HCT116 (cell line): ENCODE data around the gene CAMKK2. TPM values are rescaled to one million over a fixed set of nuclear protein-coding genes. Genes with fewer than 3 reads are reported as not detected.

Experiments
- ATAC-seq: fragments of 200-7000 bp; cut with Tn5 transposase; 2 replicates; pipeline ENCODE4 v1.9.1; 2020; ENCODE audit warnings: mild to moderate bottlenecking, moderate library complexity
- BruUV-seq: library from RNA; stranded (reverse); fragments of 400-500 nt; replicated peaks from 2 replicates; lab custom pipeline; 2021; lab: Mats Ljungman, UMichigan
- CTCF ChIA-PET: fragments of 300-600 bp; sonication (Branson Sonifier 250); formaldehyde crosslinking; loops from one replicate; lab custom pipeline; 2021; ENCODE audit warnings: antibody characterized with exemption; lab: Charles Lee
- POLR2A ChIA-PET: fragments of 300-600, 350-600 bp; sonication (Branson Sonifier 250); formaldehyde crosslinking; loops from one replicate; lab custom pipeline; 2021; ENCODE audit warnings: antibody characterized with exemption; lab: Charles Lee
- RAD21 ChIA-PET, 2 experiments: fragments of 300-600 bp; sonication (Branson Sonifier 250); formaldehyde crosslinking; loops; one replicate each; lab custom pipeline; 2023; ENCODE audit warnings: low total read pairs in 2 of 2; ENCODE audit not compliant: uncharacterized antibody in 2 of 2, unreplicated experiment in 2 of 2, low non-redundant PET in 1 of 2; lab: Charles Lee
- DNase-seq: peaks from one replicate; pipeline ENCODE4 v3.0.0-alpha.2; 2010; ENCODE audit warnings: low read depth, low spot score
- H2AFZ ChIP-seq: fragments of 200-600 bp; shearing (Covaris generic), sonication (generic); 2 replicates; pipeline ENCODE4 v1.6.1; 2017; ENCODE audit warnings: low read depth, mixed run types, mixed read lengths, antibody characterized with exemption, low read length; ENCODE audit not compliant: poor library complexity, severe bottlenecking
- H3K27ac ChIP-seq: 2 replicates; pipeline ENCODE4 v1.5.1; 2012; ENCODE audit warnings: low read depth, low read length
- H3K27me3 ChIP-seq: fragments of 200-600 bp; sonication (generic); 2 replicates; pipeline ENCODE4 v1.6.1; 2016; ENCODE audit warnings: mixed run types, low read length, mixed read lengths; ENCODE audit not compliant: insufficient read depth
- H3K36me3 ChIP-seq, 2 experiments: fragments of 200-500 bp in 1 of 2; fragments of 200-600 bp in 1 of 2; sonication (Bioruptor generic) in 1 of 2; sonication (generic) in 1 of 2; 2 replicates each; pipeline versions ENCODE4 v1.5.1 to v1.6.1; 2014 to 2016; ENCODE audit warnings: low read length in 2 of 2, inconsistent platforms in 1 of 2, mixed read lengths in 1 of 2, mixed run types in 1 of 2; ENCODE audit not compliant: insufficient read depth in 2 of 2, control insufficient read depth in 1 of 2
- H3K4me1 ChIP-seq, 2 experiments: fragments of 200-600 bp in 1 of 2; sonication (generic) in 1 of 2; 2 replicates each; pipeline versions ENCODE4 v1.5.1 to v1.6.1; 2012 to 2017; ENCODE audit warnings: low read length in 2 of 2, inconsistent platforms in 1 of 2, mild to moderate bottlenecking in 1 of 2, mixed read lengths in 1 of 2, mixed run types in 1 of 2, moderate library complexity in 1 of 2; ENCODE audit not compliant: insufficient read depth in 2 of 2, control insufficient read depth in 1 of 2
- H3K4me2 ChIP-seq: fragments of 200-600 bp; sonication (generic); 2 replicates; pipeline ENCODE4 v1.6.1; 2017; ENCODE audit warnings: mixed run types, low read length, mixed read lengths
- H3K4me3 ChIP-seq, 2 experiments: fragments of 200-600 bp in 1 of 2; sonication (generic) in 1 of 2; replicated peaks in 1 of 2; 2 replicates each; pipeline ENCODE4 v1.5.1; 2011 to 2016; ENCODE audit warnings: low read length in 2 of 2, control low read depth in 1 of 2, low read depth in 1 of 2, mild to moderate bottlenecking in 1 of 2, mixed read lengths in 1 of 2, mixed run types in 1 of 2
- H3K79me2 ChIP-seq: fragments of 200-600 bp; sonication (generic); 2 replicates; pipeline ENCODE4 v1.6.1; 2017; ENCODE audit warnings: mild to moderate bottlenecking, mixed run types, low read length, moderate library complexity, mixed read lengths; ENCODE audit not compliant: insufficient read depth
- H3K9ac ChIP-seq: fragments of 200-600 bp; sonication (generic); 2 replicates; pipeline ENCODE4 v1.6.1; 2016; ENCODE audit warnings: low read length, mixed read lengths
- H3K9me2 ChIP-seq: fragments of 200-600 bp; sonication (generic), shearing (Covaris generic); 2 replicates; pipeline ENCODE4 v1.6.1; 2017; ENCODE audit warnings: mixed run types, mild to moderate bottlenecking, moderate library complexity; ENCODE audit not compliant: insufficient read depth
- H3K9me3 ChIP-seq, 2 experiments: fragments of 200-500 bp in 1 of 2; fragments of 200-600 bp in 1 of 2; sonication (Bioruptor generic) in 1 of 2; sonication (generic) in 1 of 2; 2 replicates each; pipeline ENCODE4 v1.6.1; 2014 to 2017; ENCODE audit warnings: low read length in 2 of 2, mixed read lengths in 2 of 2, inconsistent platforms in 1 of 2, low read depth in 1 of 2, mild to moderate bottlenecking in 1 of 2, mixed run types in 1 of 2, moderate library complexity in 1 of 2; ENCODE audit not compliant: control insufficient read depth in 1 of 2, insufficient read depth in 1 of 2
- H4K20me1 ChIP-seq: fragments of 200-600 bp; sonication (generic), shearing (Covaris generic); 2 replicates; pipeline ENCODE4 v1.6.1; 2017; ENCODE audit warnings: mixed run types, mild to moderate bottlenecking, moderate library complexity; ENCODE audit not compliant: insufficient read depth
- CEBPB ChIP-seq: IDR thresholded peaks from 2 replicates; pipeline ENCODE4 v1.6.1; 2012; ENCODE audit warnings: low read depth
- EGR1 ChIP-seq: IDR thresholded peaks from 2 replicates; pipeline ENCODE4 v1.6.1; 2012; ENCODE audit warnings: low read depth
- EZH2 ChIP-seq: fragments of 200-600 bp; sonication (generic); IDR thresholded peaks from 2 replicates; pipeline ENCODE4 v1.6.1; 2017; ENCODE audit warnings: antibody characterized with exemption, mixed run types
- JUND ChIP-seq: IDR thresholded peaks from 2 replicates; pipeline ENCODE4 v1.6.1; 2012
- MAX ChIP-seq: IDR thresholded peaks from 2 replicates; pipeline ENCODE4 v1.6.1; 2012
- POLR2AphosphoS5 ChIP-seq: IDR thresholded peaks from 2 replicates; pipeline ENCODE4 v1.6.1; 2011; ENCODE audit warnings: mild to moderate bottlenecking, low read depth, low read length, moderate library complexity
- REST ChIP-seq: IDR thresholded peaks from 2 replicates; pipeline ENCODE4 v1.6.1; 2012; ENCODE audit warnings: low read depth
- SP1 ChIP-seq: IDR thresholded peaks from 2 replicates; pipeline ENCODE4 v1.6.1; 2012; ENCODE audit warnings: low read depth
- TCF7L2 ChIP-seq: IDR thresholded peaks from 2 replicates; pipeline ENCODE4 v1.7.0; 2011; ENCODE audit warnings: borderline replicate concordance, inconsistent platforms; ENCODE audit not compliant: insufficient read depth, insufficient read length; ENCODE audit errors: extremely low read depth
- ZBTB33 ChIP-seq: IDR thresholded peaks from 2 replicates; pipeline ENCODE4 v1.6.1; 2011; ENCODE audit warnings: mild to moderate bottlenecking, low read length, moderate library complexity; ENCODE audit not compliant: insufficient replicate concordance; ENCODE audit errors: extremely low read depth
- ZNF274 ChIP-seq: fragments of 200-500 bp; sonication (Bioruptor generic); IDR thresholded peaks from 2 replicates; pipeline ENCODE4 v1.6.1; 2014; ENCODE audit warnings: mild to moderate bottlenecking, low read depth, low read length, inconsistent platforms
- intact Hi-C: fragments of 100-400 bp; cut with micrococcal nuclease; formaldehyde crosslinking; loops from 2 replicates; pipeline ENCODE4 v1.10.0; 2022
- total RNA-seq: library from RNA; stranded (reverse); gene quantifications from one replicate; pipeline ENCODE4 v1.2.1, GENCODE V29; 2021; ENCODE audit not compliant: unreplicated experiment

CAMKK2 gene
- total RNA-seq, 1 experiment from 2014 or later, result 33.8 TPM

- H2AFZ ChIP-seq, result no peak overlapping the region
- H3K27ac ChIP-seq, result no peak overlapping the region
- intact Hi-C loops, result no loop called here
- no peaks in the 10 kb centered on the region for H3K79me2 ChIP-seq
- H3K4me3 ChIP-seq, result no peak overlapping the region
- no peaks in the 10 kb centered on the region for H3K27me3 ChIP-seq
- H3K4me2 ChIP-seq, result no peak overlapping the region
- no peaks in the 10 kb centered on the region for H3K9me3 ChIP-seq
- H4K20me1 ChIP-seq, result no peaks in the 10 kb centered on the region
- no peaks in the 10 kb centered on the region for H3K9me2 ChIP-seq
- ChIA-PET POLR2A (no interaction called here), RAD21 (no interaction called here)
- BruUV-seq, result no TSS peak
- H3K4me1 ChIP-seq, result no peaks in the 10 kb centered on the region
- H3K36me3 ChIP-seq, result peaks cover 14 to 32% of the 10 kb centered on the region in 2 experiments; a peak in 3 of 4 replicates
- ATAC-seq, result peak; percentile 88
- DNase-seq, result no peak
- TF ChIP-seq ZBTB33 (no peak), JUND (no peak)
- TF ChIP-seq, all 23 proteins: peak for 0
- CTCF ChIA-PET, result no interaction called here
- H3K9ac ChIP-seq, result no peak overlapping the region
Measured at GRCh38 chr12:121252712-121253345, 43.7 kb downstream of the CAMKK2 start.

- Histone ChIP-seq H3K4me3 (no peak overlapping the region), H3K27ac (no peak overlapping the region), H3K4me1 (no peaks in the 10 kb centered on the region), H3K4me2 (no peak overlapping the region), H3K9me3 (no peaks in the 10 kb centered on the region), H3K27me3 (no peaks in the 10 kb centered on the region), H2AFZ (no peak overlapping the region), H3K9ac (no peak overlapping the region), H3K36me3 (peaks cover 12 to 37% of the 10 kb centered on the region in 2 experiments; a peak in 3 of 4 replicates), H3K79me2 (no peaks in the 10 kb centered on the region), H4K20me1 (no peaks in the 10 kb centered on the region), H3K9me2 (no peaks in the 10 kb centered on the region)
- ChIA-PET CTCF (no interaction called here), POLR2A (no interaction called here), RAD21 (no interaction called here)
- BruUV-seq, result no TSS peak
- intact Hi-C loops, result no loop called here
- no peak for ATAC-seq
- DNase-seq, result no peak
- TF ChIP-seq ZNF274 (no peak), CEBPB (no peak), SP1 (no peak), EGR1 (no peak), EZH2 (no peak), POLR2AphosphoS5 (no peak), TCF7L2 (no peak), MAX (no peak), REST (no peak), ZBTB33 (no peak)
Measured at GRCh38 chr12:121251838-121252237, 44.7 kb downstream of the CAMKK2 start.
